GM19467 (cell line): Measurements from ENCODE around the gene PRKCSH.

ENCODE experiments used
- ATAC-seq: cut with Tn5 transposase; IDR thresholded peaks from one replicate; pipeline ENCODE4 v1.9.1; 2021; ENCODE audit warnings: mild to moderate bottlenecking, moderate library complexity; ENCODE audit not compliant: unreplicated experiment

Gene PRKCSH

GRCh38 chr19:11475861-11476260, 40.4 kb downstream of the PRKCSH start:
- no peak for ATAC-seq

GRCh38 chr19:11478167-11479089, 43.0 kb downstream of the PRKCSH start:
- no peak for ATAC-seq

GRCh38 chr19:11479090-11479897, 43.9 kb downstream of the PRKCSH start:
- ATAC-seq = no peak

GRCh38 chr19:11479898-11480714, 44.7 kb downstream of the PRKCSH start:
- no peak for ATAC-seq

- ATAC-seq = no peak
Observed at GRCh38 chr19:11480715-11481533, 45.5 kb downstream of the PRKCSH start, which contains the start of gene ELAVL3. Gene ELAVL3, minus strand, starts transcription at chr19:11481046. Its CDS starts 438 bp downstream, at chr19:11480608.

- peak; percentile 42 for ATAC-seq
Observed at GRCh38 chr19:11481534-11482383, 46.3 kb downstream of the PRKCSH start.

GRCh38 chr19:11482384-11483050, 47.1 kb downstream of the PRKCSH start:
- ATAC-seq = peak; percentile 60

- no peak for ATAC-seq
Observed at GRCh38 chr19:11483366-11484111, 48.1 kb downstream of the PRKCSH start.

GRCh38 chr19:11485245-11485837, 49.9 kb downstream of the PRKCSH start:
- no peak for ATAC-seq

GRCh38 chr19:11486661-11487503, 51.4 kb downstream of the PRKCSH start:
- ATAC-seq = no peak

- no peak for ATAC-seq
Observed at GRCh38 chr19:11489378-11489777, 53.9 kb downstream of the PRKCSH start.

- no peak for ATAC-seq
Observed at GRCh38 chr19:11494634-11495285, 59.3 kb downstream of the PRKCSH start.

- ATAC-seq = no peak
Observed at GRCh38 chr19:11495481-11495880, 60.0 kb downstream of the PRKCSH start.

- no peak for ATAC-seq
Observed at GRCh38 chr19:11495885-11496284, 60.5 kb downstream of the PRKCSH start.

- ATAC-seq = no peak
Observed at GRCh38 chr19:11496391-11497163, 61.1 kb downstream of the PRKCSH start.
